HG03460 (cell line): Measurements from ENCODE around the gene TMEM8B.
"Not testable (repeated sequence)": the region's sequence is repeated elsewhere in the genome, so short reads cannot be mapped to it uniquely, and the experiment has no call there.

Source experiments
- ATAC-seq: cut with Tn5 transposase; IDR thresholded peaks from one replicate; pipeline ENCODE4 v1.9.1; 2021; ENCODE audit not compliant: unreplicated experiment

The TMEM8B gene

DNA sequence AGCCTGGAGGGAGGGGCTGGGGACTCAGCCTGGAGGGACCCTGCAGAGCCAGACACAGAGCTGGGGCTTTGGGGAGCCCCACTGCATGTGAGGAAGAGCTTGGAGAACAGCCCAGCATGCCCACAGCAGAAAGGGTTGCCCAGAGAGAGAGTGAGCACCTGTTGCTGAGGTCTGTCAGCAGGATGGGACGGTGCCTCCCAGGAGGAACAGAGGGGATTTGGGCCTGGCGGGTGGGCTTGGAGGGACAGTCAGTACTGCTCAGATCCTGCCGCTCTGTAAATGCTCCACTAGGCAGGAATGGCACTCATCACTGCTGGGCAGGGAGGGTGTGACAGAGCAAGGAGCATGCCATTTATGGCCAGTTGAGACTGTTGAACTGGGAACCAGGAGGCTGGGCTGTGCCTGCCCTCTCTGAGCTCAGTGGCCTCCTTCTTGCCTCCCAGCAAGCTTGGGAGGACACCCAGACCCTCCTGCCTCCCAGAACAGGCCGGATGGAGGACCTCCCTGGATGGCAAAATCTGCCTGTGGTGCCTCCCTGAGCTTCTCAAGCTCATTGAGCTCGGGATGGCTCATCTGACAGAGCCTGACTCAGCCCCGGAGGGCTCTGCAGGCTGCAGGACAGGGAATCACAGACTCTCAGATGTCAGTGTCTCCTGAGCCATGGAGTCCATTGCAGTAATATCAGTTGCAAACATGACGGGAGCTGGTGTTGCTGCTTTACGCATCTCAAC is 76.2 kb downstream of the TMEM8B start:
- ATAC-seq, result no peak

DNA sequence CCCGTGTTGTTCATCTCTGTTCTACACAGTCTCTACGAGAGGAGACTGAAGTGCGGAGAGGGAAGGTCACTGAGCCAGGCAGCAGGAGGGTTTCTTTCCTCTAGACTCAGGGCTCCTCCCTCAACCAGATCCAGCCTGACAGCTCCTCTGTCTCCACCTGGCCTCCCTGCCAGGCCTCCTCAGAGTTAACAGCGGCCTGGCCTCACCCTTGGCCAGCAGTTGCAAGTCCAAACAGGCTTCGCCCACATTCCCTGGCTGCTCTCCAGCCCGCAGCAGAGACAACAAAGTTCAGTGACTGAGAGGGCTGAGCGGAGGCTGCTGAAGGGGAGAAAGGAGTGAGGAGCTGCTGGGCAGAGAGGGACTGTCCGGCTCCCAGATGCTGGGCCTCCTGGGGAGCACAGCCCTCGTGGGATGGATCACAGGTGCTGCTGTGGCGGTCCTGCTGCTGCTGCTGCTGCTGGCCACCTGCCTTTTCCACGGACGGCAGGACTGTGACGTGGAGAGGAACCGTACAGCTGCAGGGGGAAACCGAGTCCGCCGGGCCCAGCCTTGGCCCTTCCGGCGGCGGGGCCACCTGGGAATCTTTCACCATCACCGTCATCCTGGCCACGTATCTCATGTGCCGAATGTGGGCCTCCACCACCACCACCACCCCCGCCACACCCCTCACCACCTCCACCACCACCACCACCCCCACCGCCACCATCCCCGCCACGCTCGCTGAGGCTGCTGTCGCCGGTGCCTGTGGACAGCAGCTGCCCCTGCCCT is 77.1 kb downstream of the TMEM8B start, which contains the start of gene HRCT1:
Gene HRCT1 (plus strand): TSS at position 291 of the 768 bp plus-strand sequence. CDS start 86 bp downstream, at position 377.
- ATAC-seq, result no peak

DNA sequence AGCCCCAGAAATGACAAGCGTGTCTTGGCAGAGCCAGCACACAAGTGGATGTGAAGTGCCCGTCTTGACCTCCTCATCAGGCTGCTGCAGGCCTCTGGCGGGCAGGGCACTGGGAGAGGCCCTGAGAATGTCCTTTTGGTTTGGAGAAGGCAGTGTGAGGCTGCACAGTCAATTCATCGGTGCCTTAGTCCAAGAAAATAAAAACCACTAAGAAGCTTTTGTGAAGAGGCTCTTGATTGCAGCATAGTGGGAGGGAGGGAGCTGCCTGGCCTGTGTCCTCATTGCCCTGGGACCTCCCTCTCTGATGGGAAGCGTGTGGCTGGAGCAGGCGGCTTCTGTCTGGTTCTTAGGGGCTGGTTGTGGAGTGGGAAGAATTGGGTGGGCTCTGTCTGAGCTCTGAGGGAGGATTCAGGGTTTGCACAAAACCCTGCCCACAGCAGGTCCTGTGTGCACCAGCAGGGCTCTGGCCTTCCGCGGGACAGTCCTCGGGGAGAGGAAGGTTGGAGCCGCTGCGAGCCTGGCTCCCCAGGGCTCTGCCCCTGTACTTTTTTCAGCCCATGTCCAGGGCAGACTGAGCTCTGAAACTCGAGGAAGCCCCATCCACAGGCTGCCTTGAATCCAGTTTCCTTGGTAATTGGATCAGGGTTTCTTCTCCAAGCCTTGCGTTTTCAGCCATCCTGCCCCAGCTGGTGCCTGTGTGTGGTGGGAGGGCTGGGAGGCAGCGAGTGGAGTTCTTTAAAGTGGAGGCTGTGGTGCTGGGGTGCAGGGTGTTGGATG is 78.1 kb downstream of the TMEM8B start:
- no peak for ATAC-seq

DNA sequence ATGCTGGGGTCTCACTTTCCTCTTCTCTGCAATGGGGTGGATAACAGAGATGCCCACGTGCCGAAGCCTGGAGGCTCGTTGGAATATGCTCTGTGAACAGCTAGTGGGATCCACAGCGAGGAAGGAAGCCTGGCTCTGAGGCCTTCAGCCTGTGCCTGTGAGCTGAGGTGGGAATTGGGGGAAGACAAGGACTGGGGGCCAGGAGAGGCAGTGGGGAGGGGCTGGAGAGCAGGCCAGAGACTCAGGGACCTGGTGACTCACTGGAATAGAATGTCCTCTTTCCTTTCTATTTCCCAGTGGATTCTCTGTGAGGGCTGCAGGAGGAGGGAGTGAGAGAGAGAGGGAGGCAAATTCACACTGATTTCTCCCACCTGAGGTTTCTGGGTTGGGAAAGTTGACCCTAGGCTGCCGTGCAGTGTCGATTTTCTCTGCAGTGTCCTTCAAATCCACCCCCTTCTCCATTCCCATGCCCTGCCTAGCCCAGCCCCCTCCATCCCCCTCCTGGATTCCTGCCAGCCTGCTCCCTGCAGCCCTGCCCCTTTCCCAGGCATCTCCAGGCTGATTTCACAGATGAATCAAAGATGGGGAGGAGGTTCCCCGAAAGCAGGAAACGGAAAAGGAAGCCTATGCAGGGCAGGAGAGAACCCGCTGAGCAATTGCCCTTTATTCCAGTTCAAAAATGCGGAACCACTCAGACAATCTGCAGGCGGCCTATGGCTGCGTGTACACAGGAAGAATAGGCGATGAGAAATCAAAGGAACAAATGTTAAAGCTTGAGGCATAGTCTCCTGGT is 78.9 kb downstream of the TMEM8B start:
- no peak for ATAC-seq

DNA sequence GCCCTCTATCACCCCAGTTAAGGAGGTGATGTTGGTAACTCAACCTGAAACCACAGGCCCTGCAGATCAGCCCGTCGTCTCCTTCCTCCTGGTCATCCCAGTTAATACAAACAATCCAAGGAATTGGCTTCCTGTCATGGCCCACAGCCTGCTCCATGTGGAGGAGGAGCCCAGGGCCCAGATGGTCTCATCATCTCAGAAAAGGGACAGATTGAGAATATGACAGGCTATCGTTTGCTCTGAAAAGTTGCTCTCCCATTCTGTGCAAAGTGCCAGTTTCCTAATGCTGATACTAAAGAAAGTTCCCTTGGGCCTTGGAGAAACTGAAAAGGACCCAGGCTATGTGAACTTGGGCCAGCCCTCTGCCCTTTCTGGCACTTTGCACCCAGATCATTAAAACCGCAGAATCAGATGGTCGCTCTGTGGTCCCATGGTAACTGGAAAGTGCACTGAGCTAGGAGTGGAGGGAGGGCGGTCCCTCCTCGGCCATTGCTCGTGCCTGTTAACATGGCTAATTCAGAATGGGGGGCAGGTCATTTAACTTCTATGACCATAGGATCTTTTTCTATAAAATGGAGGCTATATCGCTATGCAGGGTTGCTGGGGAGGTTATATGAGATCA is 79.6 kb downstream of the TMEM8B start:
- no peak for ATAC-seq

DNA sequence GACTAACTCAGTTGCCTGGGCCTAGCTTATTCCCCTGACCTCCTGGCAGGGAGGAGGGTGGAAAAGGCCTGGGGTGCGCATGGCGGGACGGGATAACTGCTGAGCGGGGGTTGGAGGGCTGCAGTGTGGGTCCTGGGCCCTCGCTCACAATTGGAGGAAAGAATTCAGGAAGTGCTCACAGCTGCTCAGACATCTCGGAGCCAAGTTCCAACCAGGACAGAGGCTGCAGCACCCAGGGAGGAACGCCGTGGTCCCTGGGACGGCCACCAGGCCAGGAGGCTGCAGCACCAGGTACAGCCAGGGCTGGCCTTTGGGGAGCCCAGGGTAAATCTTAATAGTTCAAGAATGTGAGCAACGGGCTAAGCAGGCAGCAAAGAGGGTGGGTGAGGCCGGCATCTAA is 80.2 kb downstream of the TMEM8B start, which contains the start of gene SPAAR:
Gene SPAAR (plus strand): TSS at position 217 of the 400 bp plus-strand sequence. CDS start 974 bp downstream, outside the sequence.
- no peak for ATAC-seq

DNA sequence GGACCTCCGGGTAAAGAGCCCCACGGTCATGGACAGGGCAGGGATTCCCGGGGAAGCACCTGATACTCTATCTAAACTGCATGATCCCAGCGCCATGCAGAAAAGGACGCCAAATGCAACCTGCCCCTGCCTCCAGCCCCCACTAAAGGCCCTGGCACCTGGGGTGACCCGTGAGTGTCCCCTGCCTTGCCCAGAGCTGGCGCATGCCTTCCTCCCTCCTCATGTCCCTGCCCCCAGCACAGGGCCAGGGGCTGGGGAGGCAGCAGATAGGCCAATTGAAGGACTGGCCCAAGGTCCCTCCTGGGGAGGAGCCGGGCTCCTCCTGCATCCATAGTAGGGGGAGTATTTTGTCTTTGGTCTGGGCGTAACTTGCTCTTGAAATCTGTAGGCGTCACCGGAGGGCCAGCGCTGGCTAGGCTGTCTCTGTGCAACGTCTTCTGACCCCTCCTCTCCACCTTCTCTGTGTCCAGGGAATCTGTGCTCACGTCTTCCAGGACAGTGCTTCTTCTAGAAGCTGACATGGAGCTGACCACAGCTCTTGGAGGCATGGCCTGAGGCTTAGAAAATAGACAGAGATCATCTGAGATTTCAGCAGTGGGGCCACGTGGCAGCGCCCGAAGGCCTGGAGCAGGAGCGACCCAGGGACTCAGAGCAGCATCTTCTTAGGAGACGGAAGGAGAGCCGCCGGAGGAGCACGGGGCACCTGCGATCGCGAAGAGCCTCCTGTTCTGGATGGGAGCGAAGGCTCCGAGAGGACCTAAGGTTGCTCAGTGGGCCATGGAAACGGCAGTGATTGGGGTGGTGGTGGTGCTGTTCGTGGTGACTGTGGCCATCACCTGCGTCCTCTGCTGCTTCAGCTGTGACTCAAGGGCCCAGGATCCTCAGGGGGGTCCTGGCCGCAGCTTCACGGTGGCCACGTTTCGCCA is 80.9 kb downstream of the TMEM8B start:
- ATAC-seq, result no peak

GRCh38 chr9:35910613-35911359 is 81.8 kb downstream of the TMEM8B start:
- no peak for ATAC-seq

GRCh38 chr9:35911690-35912089 is 82.7 kb downstream of the TMEM8B start:
- ATAC-seq, result no peak

DNA sequence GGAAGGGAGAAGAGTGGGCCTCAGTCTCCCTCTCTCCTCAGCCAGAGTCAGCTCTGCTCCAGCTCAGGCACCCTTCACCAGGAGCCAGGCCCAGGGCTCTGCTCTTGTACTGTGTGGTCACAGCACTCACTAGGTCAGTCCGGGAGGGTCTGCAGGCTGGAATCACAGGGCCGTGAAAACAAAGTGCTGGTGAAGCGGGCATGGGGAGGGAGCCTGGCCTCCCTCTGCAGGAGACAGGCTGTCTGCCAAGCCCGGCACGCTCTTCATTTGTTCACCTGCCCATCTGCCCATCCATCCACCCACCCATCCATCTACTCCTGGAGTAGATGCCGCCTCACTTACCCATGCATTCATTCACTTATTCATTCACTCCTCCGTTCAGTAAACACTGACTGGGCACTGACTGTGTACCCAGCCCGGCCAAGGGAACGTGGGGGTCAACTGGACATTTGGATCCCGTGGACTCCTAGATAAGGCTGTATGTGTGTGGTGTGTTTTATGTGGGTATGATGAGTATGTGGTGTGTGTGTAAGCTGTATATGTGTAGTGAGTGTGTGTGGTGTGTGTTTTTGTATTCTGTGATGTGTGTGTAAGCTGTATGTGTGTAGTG is 83.9 kb downstream of the TMEM8B start:
- no peak for ATAC-seq

- ATAC-seq, result not testable (repeated sequence)
Observed at GRCh38 chr9:35913429-35913828, 84.4 kb downstream of the TMEM8B start.

- no peak for ATAC-seq
Observed at GRCh38 chr9:35914301-35914807, 85.3 kb downstream of the TMEM8B start.
